H1 (cell line): ENCODE results near the gene CALR. TPM values are rescaled to one million over a fixed set of nuclear protein-coding genes. Genes with fewer than 3 reads are reported as not detected.

Source experiments
- CTCF ChIA-PET: fragments of 300-600 bp; sonication (Branson Sonifier 250); formaldehyde crosslinking; loops from one replicate; lab custom pipeline; 2021; ENCODE audit not compliant: partially characterized antibody; lab: Charles Lee
- POLR2A ChIA-PET: fragments of 300-600 bp; sonication (Branson Sonifier 250); formaldehyde crosslinking; loops from one replicate; lab custom pipeline; 2021; ENCODE audit warnings: inconsistent platforms; ENCODE audit not compliant: partially characterized antibody; lab: Charles Lee
- DNase-seq, 2 experiments: peaks; one replicate each; pipeline versions ENCODE4 v3.0.0 to v3.0.0-alpha.2; 2010 to 2022; ENCODE audit warnings: low spot score in 2 of 2, low read depth in 1 of 2, mixed read lengths in 1 of 2
- FAIRE-seq: peaks from 2 replicates; lab custom pipeline; 2011; peaks lifted over from hg19 to GRCh38; lab: Jason Lieb, UNC
- H2AFZ ChIP-seq: 2 replicates; pipeline ENCODE4 v1.8.1; 2012; ENCODE audit warnings: low read length, inconsistent platforms
- H2AK5ac ChIP-seq: 2 replicates; pipeline ENCODE4 v1.6.1; 2013; ENCODE audit warnings: low read depth, low read length
- H2BK120ac ChIP-seq: replicated peaks from 2 replicates; pipeline ENCODE3; 2013; ENCODE audit warnings: low read depth, low read length, inconsistent platforms
- H2BK12ac ChIP-seq: 2 replicates; pipeline ENCODE4 v1.6.1; 2013; ENCODE audit warnings: low read depth, low read length
- H2BK15ac ChIP-seq: 2 replicates; pipeline ENCODE4 v1.6.1; 2013; ENCODE audit warnings: low read length
- H2BK20ac ChIP-seq: 2 replicates; pipeline ENCODE4 v1.6.1; 2013; ENCODE audit warnings: low read length
- H2BK5ac ChIP-seq: 2 replicates; pipeline ENCODE4 v1.6.1; 2013; ENCODE audit warnings: low read depth, low read length
- H3K14ac ChIP-seq: 2 replicates; pipeline ENCODE4 v1.6.1; 2013; ENCODE audit warnings: inconsistent platforms; ENCODE audit not compliant: insufficient read length
- H3K18ac ChIP-seq: 2 replicates; pipeline ENCODE4 v1.6.1; 2013; ENCODE audit warnings: low read length; ENCODE audit errors: extremely low read depth
- H3K23ac ChIP-seq: 2 replicates; pipeline ENCODE4 v1.6.1; 2013; ENCODE audit warnings: inconsistent platforms; ENCODE audit not compliant: insufficient read length
- H3K23me2 ChIP-seq: 2 replicates; pipeline ENCODE4 v1.6.1; 2013; ENCODE audit warnings: low read depth, low read length
- H3K27ac ChIP-seq: 2 replicates; pipeline ENCODE4 v1.6.1; 2011; ENCODE audit warnings: low read depth, low read length, inconsistent platforms
- H3K27me3 ChIP-seq, 4 experiments: replicated peaks in 1 of 4; 1 replicate in 1 of 4; 2 replicates in 3 of 4; pipeline versions ENCODE4 v1.6.1 to v1.8.1; 2011 to 2013; ENCODE audit warnings: low read length in 3 of 4, mild to moderate bottlenecking in 3 of 4, inconsistent platforms in 2 of 4, mixed read lengths in 2 of 4, moderate library complexity in 1 of 4; ENCODE audit not compliant: control insufficient read depth in 3 of 4, insufficient read depth in 3 of 4; ENCODE audit errors: extremely low read depth in 1 of 4
- H3K36me3 ChIP-seq, 4 experiments: 2 replicates each; pipeline versions ENCODE4 v1.6.1 to v1.8.1; 2011 to 2013; ENCODE audit warnings: mild to moderate bottlenecking in 4 of 4, low read length in 3 of 4, moderate library complexity in 2 of 4, control low read depth in 1 of 4, inconsistent platforms in 1 of 4; ENCODE audit not compliant: insufficient read depth in 4 of 4, control insufficient read depth in 2 of 4
- H3K4ac ChIP-seq: replicated peaks from 2 replicates; pipeline ENCODE3; 2013; ENCODE audit warnings: low read length, low read depth, mixed read lengths, inconsistent platforms; ENCODE audit not compliant: insufficient read length
- H3K4me1 ChIP-seq, 4 experiments: replicated peaks in 1 of 4; 1 replicate in 1 of 4; 2 replicates in 3 of 4; pipeline versions ENCODE4 v1.6.1 to v1.8.1; 2011 to 2013; ENCODE audit warnings: low read length in 3 of 4, inconsistent platforms in 2 of 4, mixed read lengths in 1 of 4; ENCODE audit not compliant: insufficient read depth in 4 of 4, control insufficient read depth in 3 of 4
- H3K4me2 ChIP-seq, 2 experiments: 2 replicates each; pipeline versions ENCODE4 v1.6.1 to v1.8.1; 2011 to 2013; ENCODE audit warnings: low read depth in 2 of 2, low read length in 2 of 2, control low read depth in 1 of 2, inconsistent platforms in 1 of 2, mild to moderate bottlenecking in 1 of 2; ENCODE audit not compliant: insufficient read depth in 1 of 2
- H3K4me3 ChIP-seq, 4 experiments: fragments of 200-600, 300-600 bp in 1 of 4; sonication (generic), shearing (Covaris generic), sonication (Bioruptor Twin) in 1 of 4; 2 replicates each; pipeline versions ENCODE4 v1.5.1 to v1.8.1; 2011 to 2016; ENCODE audit warnings: low read length in 4 of 4, low read depth in 3 of 4, control low read depth in 2 of 4, inconsistent platforms in 2 of 4, mild to moderate bottlenecking in 2 of 4, mixed read lengths in 1 of 4, moderate library complexity in 1 of 4; ENCODE audit not compliant: insufficient read depth in 2 of 4; ENCODE audit errors: extremely low read depth in 1 of 4
- H3K56ac ChIP-seq: replicated peaks from 2 replicates; pipeline ENCODE3; 2013; ENCODE audit warnings: low read depth, mild to moderate bottlenecking, mixed read lengths, low read length, inconsistent platforms; ENCODE audit not compliant: insufficient read length
- H3K79me1 ChIP-seq: 2 replicates; pipeline ENCODE4 v1.6.1; 2013; ENCODE audit warnings: low read depth, low read length, control low read depth
- H3K79me2 ChIP-seq, 2 experiments: 2 replicates each; pipeline versions ENCODE4 v1.6.1 to v1.8.1; 2012 to 2013; ENCODE audit warnings: low read length in 2 of 2, mild to moderate bottlenecking in 2 of 2, inconsistent platforms in 1 of 2; ENCODE audit not compliant: insufficient read depth in 2 of 2, control insufficient read depth in 1 of 2
- H3K9ac ChIP-seq, 4 experiments: replicated peaks in 1 of 4; 1 replicate in 1 of 4; 2 replicates in 3 of 4; pipeline versions ENCODE4 v1.6.1 to v1.8.1; 2011 to 2013; ENCODE audit warnings: low read depth in 3 of 4, low read length in 3 of 4, control low read depth in 2 of 4, mild to moderate bottlenecking in 2 of 4, moderate library complexity in 2 of 4, inconsistent platforms in 1 of 4; ENCODE audit errors: extremely low read depth in 1 of 4
- H3K9me3 ChIP-seq, 2 experiments: 2 replicates each; pipeline versions ENCODE4 v1.6.1 to v1.8.1; 2012 to 2013; ENCODE audit warnings: mild to moderate bottlenecking in 2 of 2, moderate library complexity in 2 of 2, control low read depth in 1 of 2, inconsistent platforms in 1 of 2, low read depth in 1 of 2, low read length in 1 of 2, mixed read lengths in 1 of 2; ENCODE audit not compliant: insufficient read depth in 2 of 2
- H4K20me1 ChIP-seq, 2 experiments: replicated peaks in 1 of 2; 2 replicates each; pipeline versions ENCODE3 to v1.8.1; 2011 to 2013; ENCODE audit warnings: inconsistent platforms in 2 of 2, low read length in 2 of 2, mild to moderate bottlenecking in 1 of 2; ENCODE audit not compliant: insufficient read depth in 2 of 2, control insufficient read depth in 1 of 2
- H4K5ac ChIP-seq: 2 replicates; pipeline ENCODE4 v1.6.1; 2013; ENCODE audit warnings: low read length, low read depth, mixed read lengths, inconsistent platforms; ENCODE audit not compliant: insufficient read length
- H4K8ac ChIP-seq: 2 replicates; pipeline ENCODE4 v1.8.0; 2013; ENCODE audit warnings: mild to moderate bottlenecking, moderate library complexity, low read length, inconsistent platforms; ENCODE audit not compliant: insufficient read depth; ENCODE audit errors: extremely low read depth
- H4K91ac ChIP-seq: replicated peaks from 2 replicates; pipeline ENCODE3; 2013; ENCODE audit warnings: low read length, mixed read lengths, inconsistent platforms; ENCODE audit not compliant: insufficient read length
- ASH2L ChIP-seq: fragments of 200-600, 300-600 bp; sonication (generic); IDR thresholded peaks from one replicate; pipeline ENCODE4 v1.7.1; 2017; ENCODE audit warnings: low read length
- JUND ChIP-seq: IDR thresholded peaks from 2 replicates; pipeline ENCODE4 v1.6.1; 2011; ENCODE audit warnings: mild to moderate bottlenecking, improper control_type of control experiment, low read length
- SP4 ChIP-seq: IDR thresholded peaks from 2 replicates; pipeline ENCODE4 v1.6.1; 2012; ENCODE audit warnings: low read length, inconsistent platforms
- TCF12 ChIP-seq: IDR thresholded peaks from 2 replicates; pipeline ENCODE4 v1.6.1; 2011; ENCODE audit warnings: low read depth, mild to moderate bottlenecking, low read length
- WGBS, 2 experiments: shearing (Covaris generic) in 1 of 2; methylation state at CpG; one replicate each; pipeline versions ENCODE4 v1.1.6 to v1.1.7; 2013 to 2015; ENCODE audit warnings: low lambda C conversion rate in 2 of 2, mixed read lengths in 2 of 2, inconsistent platforms in 1 of 2, low coverage in 1 of 2, missing lambda C conversion rate in 1 of 2; ENCODE audit not compliant: insufficient replicate concordance in 2 of 2, insufficient coverage in 1 of 2, insufficient read length in 1 of 2; ENCODE audit errors: extremely low coverage in 1 of 2, missing lambda C conversion rate in 1 of 2; 5-methylcytosine and 5-hydroxymethylcytosine counted together
- long read RNA-seq, 2 experiments: library from RNA in 1 of 2; library from capped mRNA in 1 of 2; stranded (forward); transcript quantifications; one replicate each; pipeline ENCODE4 v2.0.0, GENCODE V29; 2021; ENCODE audit warnings: inconsistent platforms in 1 of 2
- polyA minus RNA-seq, 3 experiments: library from RNA; depleted of rRNA, polyadenylated mRNA; stranded (reverse); fragments of >200 nt; gene quantifications; 1 replicate in 2 of 3; 2 replicates in 1 of 3; pipeline ENCODE4 v1.2.3, GENCODE V29; 2011
- polyA plus RNA-seq, 7 experiments: library from polyadenylated mRNA; depleted of rRNA in 3 of 7; stranded (reverse) in 5 of 7; unstranded in 2 of 7; fragments of >200 nt in 5 of 7; fragments of 200-250 nt in 2 of 7; gene quantifications; 1 replicate in 5 of 7; 2 replicates in 1 of 7; 4 replicates in 1 of 7; pipeline versions ENCODE4 v1.2.1 to v1.2.3, GENCODE V29; 2011 to 2013; ENCODE audit warnings: missing spikeins in 2 of 7, mixed read lengths in 2 of 7
- total RNA-seq: library from RNA; stranded (reverse); fragmentation: NEBNext Ultra II Directional; extraction: Animal tissue kit (Norgen Biotek cat#: 25700); gene quantifications from 2 replicates; pipeline ENCODE4 v1.2.1, GENCODE V29; 2021
- TF ChIP-seq, protein P1 (sequence below): IDR thresholded peaks from 2 replicates; pipeline ENCODE4 v1.6.1; 2012; ENCODE audit warnings: low read length, inconsistent platforms

Gene CALR
- total RNA-seq = 1,155 and 1,177 TPM in 2 replicates
- 418 and 591 TPM in 2 replicates for polyA plus RNA-seq (2011; rRNA removed)
- 688 TPM for polyA plus RNA-seq (2011; cell fraction: cytosol; rRNA removed)
- polyA plus RNA-seq (2011; cell fraction: nucleus; rRNA removed) = 550 TPM
- polyA plus RNA-seq (2012, experiment 1 of 2) = 1,095 to 1,152 TPM (median 1,124 TPM) in 4 replicates
- 936 TPM for polyA plus RNA-seq (2012, experiment 2 of 2)
- 1,404 TPM for polyA plus RNA-seq (2013, experiment 1 of 2)
- polyA plus RNA-seq (2013, experiment 2 of 2) = 1,687 TPM
- polyA minus RNA-seq (2011; rRNA and poly(A)+ RNA removed) = 818 and 963 TPM in 2 replicates
- 466 TPM for polyA minus RNA-seq (2011; cell fraction: cytosol; rRNA and poly(A)+ RNA removed)
- polyA minus RNA-seq (2011; cell fraction: nucleus; rRNA and poly(A)+ RNA removed) = 318 TPM
- long read RNA-seq, experiment 1, transcript CALR-203 (2 exons, 667 nt) = major isoform, 43 of 559 reads
- long read RNA-seq, experiment 1, transcript CALR-201 (9 exons, 1,903 nt) = minor isoform, 9 of 559 reads
- long read RNA-seq, experiment 1, transcript CALR-207 (4 exons, 781 nt) = minor isoform, 18 of 559 reads
- long read RNA-seq, experiment 1, partial matches to known transcripts = 102 of 559 reads
- long read RNA-seq, experiment 1, other reads (novel, unspliced or antisense) = 387 of 559 reads
- long read RNA-seq, experiment 2, transcript CALR-201 (9 exons, 1,903 nt) = major isoform, 9 of 72 reads
- long read RNA-seq, experiment 2, partial matches to known transcripts = 45 of 72 reads
- long read RNA-seq, experiment 2, other reads (novel, unspliced or antisense) = 18 of 72 reads

GRCh38 chr19:12937927-12938778 lies at the start of gene CALR:
Gene CALR, plus strand, starts transcription at chr19:12938609. Its CDS starts 71 bp downstream, at chr19:12938680.
- Histone ChIP-seq H3K18ac (peak within 1 kb of the TSS; percentile 90), H4K20me1 (peaks cover 6 to 13% of the 10 kb centered on the region in 2 experiments), H2BK15ac (peak within 1 kb of the TSS; percentile 95; the same call in 1 of the 2 replicates), H2AFZ (no peak within 1 kb of the TSS), H3K36me3 (peaks cover 14 to 39% (median 29%) of the 10 kb centered on the region in 4 experiments), H3K9ac (peak within 1 kb of the TSS; percentile 42 to 95 (median 80)), H2BK120ac (peak within 1 kb of the TSS; percentile 9), H2BK12ac (peak within 1 kb of the TSS; percentile 50; the same call in 1 of the 2 replicates), H3K4ac (peak within 1 kb of the TSS; percentile 88), H3K79me2 (peaks cover 15 to 29% of the 10 kb centered on the region in 2 experiments), H3K27me3 (no peaks in the 10 kb centered on the region), H3K23ac (no peak within 1 kb of the TSS), H2AK5ac (no peak within 1 kb of the TSS), H4K91ac (peak within 1 kb of the TSS; percentile 86), H3K56ac (peak within 1 kb of the TSS; percentile 63), H3K4me3 (peak within 1 kb of the TSS; percentile 68 to 97 (median 93)), H2BK20ac (0 out of 2 replicates have a peak within 1 kb of the TSS, but pooled peaks have one; percentile 61), H3K79me1 (peaks cover 3% of the 10 kb centered on the region; the same call in 1 of the 2 replicates), H3K14ac (no peak within 1 kb of the TSS), H3K23me2 (peaks cover 12% of the 10 kb centered on the region; the same call in 1 of the 2 replicates), H2BK5ac (peak within 1 kb of the TSS; percentile 78), H3K27ac (peak within 1 kb of the TSS; percentile 32; the same call in 1 of the 2 replicates), H3K9me3 (no peaks in the 10 kb centered on the region), H4K8ac (peak within 1 kb of the TSS; percentile 92), H3K4me2 (peak within 1 kb of the TSS; percentile 87 to 90), H4K5ac (peak within 1 kb of the TSS; percentile 63), H3K4me1 (peaks cover 0 to 21% (median 13%) of the 10 kb centered on the region in 4 experiments; a peak in 6 of 7 replicates)
- peak; percentile 91 to 98 for DNase-seq
- CTCF ChIA-PET = interaction anchor here (0.6 to 2.1 kb wide), 5 partner anchors 26 to 1423 kb away, joined by 3 to 9 read pairs (median 3); no protein-coding TSS in a partner anchor
- 2% methylated on average over 51 of the region's 63 CpGs; no CpG with 5 or more reads in 1 of the 2 experiments for WGBS, 2 experiments
- POLR2A ChIA-PET = interaction anchor here (0.7 to 3.3 kb wide), 31 partner anchors 8 to 257 kb away, joined by 3 to 71 read pairs (median 5); partner anchors contain the start of genes DHPS, DNASE2, GADD45GIP1 and GCDH
- peak; percentile 52 for FAIRE-seq
- TF ChIP-seq ASH2L = peak; percentile 38
- no peak for TF ChIP-seq TCF12
- 0 out of 2 replicates have a peak, but pooled peaks have one; percentile 24 for TF ChIP-seq JUND
- TF ChIP-seq, protein P1, sequence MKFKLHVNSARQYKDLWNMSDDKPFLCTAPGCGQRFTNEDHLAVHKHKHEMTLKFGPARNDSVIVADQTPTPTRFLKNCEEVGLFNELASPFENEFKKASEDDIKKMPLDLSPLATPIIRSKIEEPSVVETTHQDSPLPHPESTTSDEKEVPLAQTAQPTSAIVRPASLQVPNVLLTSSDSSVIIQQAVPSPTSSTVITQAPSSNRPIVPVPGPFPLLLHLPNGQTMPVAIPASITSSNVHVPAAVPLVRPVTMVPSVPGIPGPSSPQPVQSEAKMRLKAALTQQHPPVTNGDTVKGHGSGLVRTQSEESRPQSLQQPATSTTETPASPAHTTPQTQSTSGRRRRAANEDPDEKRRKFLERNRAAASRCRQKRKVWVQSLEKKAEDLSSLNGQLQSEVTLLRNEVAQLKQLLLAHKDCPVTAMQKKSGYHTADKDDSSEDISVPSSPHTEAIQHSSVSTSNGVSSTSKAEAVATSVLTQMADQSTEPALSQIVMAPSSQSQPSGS = no peak
- no peak; the same call in 1 of the 2 replicates for TF ChIP-seq SP4
